HepG2 (cell line): ENCODE data around the gene TBL3. TPM values are rescaled to one million over a fixed set of nuclear protein-coding genes. Genes with fewer than 3 reads are reported as not detected.

Source experiments
- ATAC-seq: fragments of 200-7000 bp; cut with Tn5 transposase; 3 replicates; pipeline ENCODE4 v1.9.1; 2020; ENCODE audit warnings: mild to moderate bottlenecking, moderate library complexity
- BruUV-seq: library from RNA; stranded (reverse); fragments of 400-500 nt; replicated peaks from 2 replicates; lab custom pipeline; 2021; lab: Mats Ljungman, UMichigan
- CTCF ChIA-PET: fragments of 300-600 bp; formaldehyde crosslinking; extraction: SDS; loops from one replicate; lab custom pipeline; 2021; ENCODE audit warnings: low total read pairs, inconsistent platforms, low intra/inter-chr PET ratio; lab: Yijun Ruan, JAX
- POLR2A ChIA-PET: fragments of 350-600 bp; sonication (Branson Sonifier 250); formaldehyde crosslinking; loops from one replicate; lab custom pipeline; 2020; ENCODE audit warnings: antibody characterized with exemption, inconsistent platforms; lab: Yijun Ruan, JAX
- DNase-seq: peaks from one replicate; pipeline ENCODE4 v3.0.0-alpha.2; 2015; ENCODE audit warnings: low spot score
- FAIRE-seq: peaks from 3 replicates; lab custom pipeline; 2011; peaks lifted over from hg19 to GRCh38; lab: Jason Lieb, UNC
- H2AFZ ChIP-seq: one replicate; pipeline ENCODE4 v1.6.1; 2011; ENCODE audit warnings: low read length, inconsistent platforms
- H3K27ac ChIP-seq: fragments of 300-600 bp; 3 replicates; pipeline ENCODE4 v1.8.0; 2011; ENCODE audit warnings: mixed run types, mild to moderate bottlenecking, mixed read lengths, low read length, inconsistent platforms; ENCODE audit not compliant: insufficient read depth; ENCODE audit errors: extremely low read length
- H3K27me3 ChIP-seq, 2 experiments: fragments of 200-600 bp in 1 of 2; 2 replicates in 1 of 2; 3 replicates in 1 of 2; pipeline versions ENCODE4 v1.6.0 to v1.8.0; 2011; ENCODE audit warnings: low read length in 2 of 2, mild to moderate bottlenecking in 2 of 2, moderate library complexity in 2 of 2, inconsistent platforms in 1 of 2; ENCODE audit not compliant: insufficient read depth in 2 of 2, control insufficient read depth in 1 of 2
- H3K36me3 ChIP-seq, 2 experiments: fragments of 200-600 bp in 1 of 2; replicated peaks in 1 of 2; 2 replicates in 1 of 2; 3 replicates in 1 of 2; pipeline versions ENCODE4 v1.5.1 to v1.8.0; 2011; ENCODE audit warnings: low read length in 2 of 2, inconsistent platforms in 1 of 2; ENCODE audit not compliant: insufficient read depth in 2 of 2, control insufficient read depth in 1 of 2
- H3K4me1 ChIP-seq: 2 replicates; pipeline ENCODE4 v1.5.1; 2012; ENCODE audit warnings: low read length, inconsistent platforms; ENCODE audit not compliant: insufficient read depth
- H3K4me2 ChIP-seq: 2 replicates; pipeline ENCODE4 v1.6.0; 2011; ENCODE audit warnings: low read depth, low read length, inconsistent platforms
- H3K4me3 ChIP-seq, 3 experiments: fragments of 200-600 bp in 1 of 3; sonication (generic), shearing (Covaris generic) in 1 of 3; replicated peaks in 1 of 3; 2 replicates each; pipeline ENCODE4 v1.5.1; 2011 to 2016; ENCODE audit warnings: low read length in 3 of 3, inconsistent platforms in 2 of 3, low read depth in 2 of 3, mild to moderate bottlenecking in 2 of 3, control low read depth in 1 of 3, mixed read lengths in 1 of 3; ENCODE audit not compliant: insufficient read depth in 1 of 3
- H3K79me2 ChIP-seq: one replicate; pipeline ENCODE4 v1.6.1; 2011; ENCODE audit warnings: low read length, inconsistent platforms; ENCODE audit not compliant: insufficient read depth
- H3K9ac ChIP-seq: 2 replicates; pipeline ENCODE4 v1.6.0; 2011; ENCODE audit warnings: mild to moderate bottlenecking, low read depth, low read length, inconsistent platforms; ENCODE audit not compliant: insufficient read depth
- H3K9me3 ChIP-seq: 2 replicates; pipeline ENCODE4 v1.5.1; 2012; ENCODE audit warnings: mild to moderate bottlenecking, low read length
- H4K20me1 ChIP-seq: 2 replicates; pipeline ENCODE4 v1.6.0; 2011; ENCODE audit warnings: inconsistent platforms, mild to moderate bottlenecking, low read length, moderate library complexity; ENCODE audit not compliant: insufficient read depth
- FLYWCH1 ChIP-seq: sonication (generic); formaldehyde crosslinking; IDR thresholded peaks from 2 replicates; pipeline ENCODE4 v1.8.1; 2023; ENCODE audit warnings: mild to moderate bottlenecking, missing genetic modification reagents
- KAT2B ChIP-seq: fragments of 150-350 bp; IDR thresholded peaks from 2 replicates; pipeline ENCODE4 v1.6.1; 2014; ENCODE audit warnings: low read depth, low read length, borderline replicate concordance
- KAT7 ChIP-seq: IDR thresholded peaks from 2 replicates; pipeline ENCODE4 v1.6.1; 2018; ENCODE audit warnings: borderline replicate concordance, missing compliant biosample characterization
- KDM5B ChIP-seq: sonication (generic); formaldehyde crosslinking; IDR thresholded peaks from 2 replicates; pipeline ENCODE4 v1.4.0; 2020; ENCODE audit warnings: missing genetic modification reagents, mild to moderate bottlenecking, borderline replicate concordance
- NBN ChIP-seq: fragments of 450-650 bp; conservative IDR thresholded peaks from 2 replicates; pipeline ENCODE4 v1.6.1; 2017
- RARA ChIP-seq: IDR thresholded peaks from 2 replicates; pipeline ENCODE4 v1.6.1; 2016; ENCODE audit warnings: missing genetic modification reagents, missing compliant biosample characterization
- SAFB2 ChIP-seq: sonication (generic); formaldehyde crosslinking; IDR thresholded peaks from 2 replicates; pipeline ENCODE4 v1.5.1; 2020; ENCODE audit warnings: missing genetic modification reagents, low read depth, mild to moderate bottlenecking, borderline replicate concordance
- TMF1 ChIP-seq: sonication (generic); formaldehyde crosslinking; IDR thresholded peaks from 2 replicates; pipeline ENCODE4 v1.8.1; 2022; ENCODE audit warnings: low read depth, missing genetic modification reagents
- ZBTB21 ChIP-seq: sonication (generic); formaldehyde crosslinking; IDR thresholded peaks from 2 replicates; pipeline ENCODE4 v1.4.0; 2020; ENCODE audit warnings: missing genetic modification reagents
- ZFX ChIP-seq: sonication (generic); formaldehyde crosslinking; IDR thresholded peaks from 2 replicates; pipeline ENCODE4 v1.4.0; 2020; ENCODE audit warnings: mild to moderate bottlenecking, low read depth, missing genetic modification reagents, moderate library complexity
- ZNF121 ChIP-seq: sonication (generic); formaldehyde crosslinking; IDR thresholded peaks from 2 replicates; pipeline ENCODE4 v1.5.0; 2020; ENCODE audit warnings: mild to moderate bottlenecking, missing genetic modification reagents
- ZNF460 ChIP-seq: sonication (generic); formaldehyde crosslinking; IDR thresholded peaks from 2 replicates; pipeline ENCODE4 v1.5.1; 2020; ENCODE audit warnings: missing genetic modification reagents, mild to moderate bottlenecking, borderline replicate concordance
- ZSCAN30 ChIP-seq: sonication (generic); formaldehyde crosslinking; IDR thresholded peaks from 2 replicates; pipeline ENCODE4 v1.5.0; 2020; ENCODE audit warnings: mild to moderate bottlenecking, missing genetic modification reagents
- WGBS: methylation state at CpG from one replicate; pipeline ENCODE4 v1.1.6; 2017; ENCODE audit warnings: low lambda C conversion rate; 5-methylcytosine and 5-hydroxymethylcytosine counted together
- in situ Hi-C: cut with HindIII; loops from 2 replicates; pipeline ENCODE4 v1.10.0; 2017; ENCODE audit warnings: low pct_unique_long_range_greater_than_20kb; ENCODE audit not compliant: extremely low pct_ligation_motif_present
- intact Hi-C: fragments of 100-400 bp; cut with micrococcal nuclease; formaldehyde crosslinking; loops from one replicate; pipeline ENCODE4 v1.10.0; 2022; ENCODE audit not compliant: unreplicated experiment
- polyA plus RNA-seq, 8 experiments: library from polyadenylated mRNA; depleted of rRNA in 3 of 8; stranded (reverse) in 7 of 8; unstranded in 1 of 8; fragments of >200 nt; fragmentation: Illumina TruSeq in 4 of 8; extraction: Trizol in 4 of 8; gene quantifications; 2 replicates each; pipeline versions ENCODE4 v1.2.1 to v1.2.3, GENCODE V29; 2011 to 2016; ENCODE audit warnings: low read depth in 4 of 8, missing spikeins in 1 of 8, mixed read lengths in 1 of 8; ENCODE audit not compliant: insufficient read depth in 1 of 8
- total RNA-seq, 5 experiments: library from RNA; depleted of rRNA; stranded (reverse); fragments of >200 nt; fragmentation: Illumina TruSeq; extraction: Trizol; gene quantifications; 2 replicates each; pipeline ENCODE4 v1.2.3, GENCODE V29; 2016; ENCODE audit warnings: low read depth in 1 of 5
- TF ChIP-seq, protein P1 (sequence below): sonication (generic); formaldehyde crosslinking; IDR thresholded peaks from 2 replicates; pipeline ENCODE4 v1.4.0; 2020; ENCODE audit warnings: mild to moderate bottlenecking, low read depth, missing genetic modification reagents
- TF ChIP-seq, protein P2 (sequence below): IDR thresholded peaks from 2 replicates; pipeline ENCODE4 v1.6.1; 2012; ENCODE audit warnings: inconsistent platforms
- TF ChIP-seq, protein P3 (sequence below): sonication (generic); formaldehyde crosslinking; IDR thresholded peaks from 2 replicates; pipeline ENCODE4 v1.5.0; 2020; ENCODE audit warnings: missing genetic modification reagents, mild to moderate bottlenecking, borderline replicate concordance
- TF ChIP-seq, protein P4 (sequence below): sonication (generic); formaldehyde crosslinking; IDR thresholded peaks from 2 replicates; pipeline ENCODE4 v1.8.1; 2022; ENCODE audit warnings: low read depth, mild to moderate bottlenecking, missing genetic modification reagents
- TF ChIP-seq, protein P5 (sequence below): sonication (generic); formaldehyde crosslinking; IDR thresholded peaks from 2 replicates; pipeline ENCODE4 v1.4.0; 2020; ENCODE audit warnings: missing genetic modification reagents

The TBL3 gene
- total and polyA plus RNA-seq, 2 of the 13 experiments (the other 11 are each of a cell fraction or from before 2014, with no cell fraction given): 16.8 to 38.0 TPM

DNA sequence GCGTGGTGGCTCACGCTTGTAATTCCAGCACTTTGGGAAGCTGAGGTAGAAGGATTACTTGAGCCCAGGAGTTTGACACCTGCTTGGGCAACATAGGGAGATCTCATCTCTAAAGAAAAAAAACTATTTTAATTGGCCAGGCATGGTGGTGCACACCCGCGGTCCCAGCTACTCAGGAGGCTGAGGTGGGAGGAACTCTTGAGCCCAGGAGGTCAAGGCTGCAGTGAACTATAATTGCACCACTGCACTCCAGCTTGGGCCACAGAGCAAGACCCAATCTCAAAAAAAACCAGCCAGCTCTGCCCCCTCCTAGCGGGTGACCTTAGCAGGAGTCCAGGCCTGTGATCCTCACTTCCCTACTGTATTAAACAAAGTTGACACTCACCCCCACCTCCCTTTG lies 47.8 kb upstream of the TBL3 start:
- Histone ChIP-seq H3K4me1 (peaks cover 55% of the 10 kb centered on the region), H3K4me3 (peak overlapping the region in 1 of 3 experiments; percentile 38; a peak in 1 of 6 replicates), H3K36me3 (no peaks in the 10 kb centered on the region), H3K4me2 (peak overlapping the region; percentile 66), H3K9me3 (no peaks in the 10 kb centered on the region), H3K27me3 (peaks cover 16 to 47% of the 10 kb centered on the region in 2 experiments), H3K9ac (no peak overlapping the region), H2AFZ (no peak overlapping the region), H3K79me2 (no peaks in the 10 kb centered on the region), H3K27ac (no peak overlapping the region), H4K20me1 (0 out of 2 replicates have a peak, but pooled peaks cover 2% of the 10 kb centered on the region)
- 8% methylated on average over 5 of the region's 5 CpGs for WGBS
- in situ Hi-C loops: loop anchor here (5.0 kb wide), 1 partner anchor 62 kb away; no protein-coding TSS in a partner anchor
- ChIA-PET POLR2A (interaction anchor here (1.0 to 1.4 kb wide), 3 partner anchors 17 to 231 kb away, joined by 3 to 8 read pairs (median 4); partner anchors contain the start of genes RPS2 and TRAF7), CTCF (interaction anchor here (1.3 kb wide), 1 partner anchor 61 kb away, joined by 4 read pairs; no protein-coding TSS in a partner anchor)
- DNase-seq: no peak
- no TSS peak for BruUV-seq
- intact Hi-C loops: no loop called here
- FAIRE-seq: no peak
- ATAC-seq: no peak
- TF ChIP-seq ZFX (CRISPR knock-in tag): no peak
- TF ChIP-seq, protein P1, sequence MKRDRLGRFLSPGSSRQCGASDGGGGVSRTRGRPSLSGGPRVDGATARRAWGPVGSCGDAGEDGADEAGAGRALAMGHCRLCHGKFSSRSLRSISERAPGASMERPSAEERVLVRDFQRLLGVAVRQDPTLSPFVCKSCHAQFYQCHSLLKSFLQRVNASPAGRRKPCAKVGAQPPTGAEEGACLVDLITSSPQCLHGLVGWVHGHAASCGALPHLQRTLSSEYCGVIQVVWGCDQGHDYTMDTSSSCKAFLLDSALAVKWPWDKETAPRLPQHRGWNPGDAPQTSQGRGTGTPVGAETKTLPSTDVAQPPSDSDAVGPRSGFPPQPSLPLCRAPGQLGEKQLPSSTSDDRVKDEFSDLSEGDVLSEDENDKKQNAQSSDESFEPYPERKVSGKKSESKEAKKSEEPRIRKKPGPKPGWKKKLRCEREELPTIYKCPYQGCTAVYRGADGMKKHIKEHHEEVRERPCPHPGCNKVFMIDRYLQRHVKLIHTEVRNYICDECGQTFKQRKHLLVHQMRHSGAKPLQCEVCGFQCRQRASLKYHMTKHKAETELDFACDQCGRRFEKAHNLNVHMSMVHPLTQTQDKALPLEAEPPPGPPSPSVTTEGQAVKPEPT: no peak
- TF ChIP-seq NBN: no peak
- TF ChIP-seq ZBTB21 (CRISPR knock-in tag): no peak
- TF ChIP-seq KDM5B (CRISPR knock-in tag): no peak
- TF ChIP-seq RARA (CRISPR knock-in tag): 0 out of 2 replicates have a peak, but pooled peaks have one; percentile 32
- TF ChIP-seq TMF1 (CRISPR knock-in tag): no peak
- no peak for TF ChIP-seq FLYWCH1 (CRISPR knock-in tag)
- TF ChIP-seq, protein P2, sequence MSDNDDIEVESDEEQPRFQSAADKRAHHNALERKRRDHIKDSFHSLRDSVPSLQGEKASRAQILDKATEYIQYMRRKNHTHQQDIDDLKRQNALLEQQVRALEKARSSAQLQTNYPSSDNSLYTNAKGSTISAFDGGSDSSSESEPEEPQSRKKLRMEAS: no peak
- TF ChIP-seq KAT7: no peak
- TF ChIP-seq, protein P3, sequence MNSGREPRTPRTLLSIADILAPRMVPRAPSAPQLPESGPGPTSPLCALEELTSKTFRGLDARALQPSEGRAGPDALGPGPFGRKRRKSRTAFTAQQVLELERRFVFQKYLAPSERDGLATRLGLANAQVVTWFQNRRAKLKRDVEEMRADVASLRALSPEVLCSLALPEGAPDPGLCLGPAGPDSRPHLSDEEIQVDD (CRISPR knock-in tag): no peak
- TF ChIP-seq, protein P4, sequence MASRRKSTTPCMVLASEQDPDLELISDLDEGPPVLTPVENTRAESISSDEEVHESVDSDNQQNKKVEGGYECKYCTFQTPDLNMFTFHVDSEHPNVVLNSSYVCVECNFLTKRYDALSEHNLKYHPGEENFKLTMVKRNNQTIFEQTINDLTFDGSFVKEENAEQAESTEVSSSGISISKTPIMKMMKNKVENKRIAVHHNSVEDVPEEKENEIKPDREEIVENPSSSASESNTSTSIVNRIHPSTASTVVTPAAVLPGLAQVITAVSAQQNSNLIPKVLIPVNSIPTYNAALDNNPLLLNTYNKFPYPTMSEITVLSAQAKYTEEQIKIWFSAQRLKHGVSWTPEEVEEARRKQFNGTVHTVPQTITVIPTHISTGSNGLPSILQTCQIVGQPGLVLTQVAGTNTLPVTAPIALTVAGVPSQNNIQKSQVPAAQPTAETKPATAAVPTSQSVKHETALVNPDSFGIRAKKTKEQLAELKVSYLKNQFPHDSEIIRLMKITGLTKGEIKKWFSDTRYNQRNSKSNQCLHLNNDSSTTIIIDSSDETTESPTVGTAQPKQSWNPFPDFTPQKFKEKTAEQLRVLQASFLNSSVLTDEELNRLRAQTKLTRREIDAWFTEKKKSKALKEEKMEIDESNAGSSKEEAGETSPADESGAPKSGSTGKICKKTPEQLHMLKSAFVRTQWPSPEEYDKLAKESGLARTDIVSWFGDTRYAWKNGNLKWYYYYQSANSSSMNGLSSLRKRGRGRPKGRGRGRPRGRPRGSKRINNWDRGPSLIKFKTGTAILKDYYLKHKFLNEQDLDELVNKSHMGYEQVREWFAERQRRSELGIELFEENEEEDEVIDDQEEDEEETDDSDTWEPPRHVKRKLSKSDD (CRISPR knock-in tag): no peak
- TF ChIP-seq KAT2B: no peak
- TF ChIP-seq, protein P5, sequence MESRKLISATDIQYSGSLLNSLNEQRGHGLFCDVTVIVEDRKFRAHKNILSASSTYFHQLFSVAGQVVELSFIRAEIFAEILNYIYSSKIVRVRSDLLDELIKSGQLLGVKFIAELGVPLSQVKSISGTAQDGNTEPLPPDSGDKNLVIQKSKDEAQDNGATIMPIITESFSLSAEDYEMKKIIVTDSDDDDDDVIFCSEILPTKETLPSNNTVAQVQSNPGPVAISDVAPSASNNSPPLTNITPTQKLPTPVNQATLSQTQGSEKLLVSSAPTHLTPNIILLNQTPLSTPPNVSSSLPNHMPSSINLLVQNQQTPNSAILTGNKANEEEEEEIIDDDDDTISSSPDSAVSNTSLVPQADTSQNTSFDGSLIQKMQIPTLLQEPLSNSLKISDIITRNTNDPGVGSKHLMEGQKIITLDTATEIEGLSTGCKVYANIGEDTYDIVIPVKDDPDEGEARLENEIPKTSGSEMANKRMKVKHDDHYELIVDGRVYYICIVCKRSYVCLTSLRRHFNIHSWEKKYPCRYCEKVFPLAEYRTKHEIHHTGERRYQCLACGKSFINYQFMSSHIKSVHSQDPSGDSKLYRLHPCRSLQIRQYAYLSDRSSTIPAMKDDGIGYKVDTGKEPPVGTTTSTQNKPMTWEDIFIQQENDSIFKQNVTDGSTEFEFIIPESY (CRISPR knock-in tag): peak; percentile 68; the same call in 1 of the 2 replicates
- TF ChIP-seq ZNF121: peak; percentile 93
- TF ChIP-seq ZSCAN30 (CRISPR knock-in tag): no peak
- TF ChIP-seq SAFB2: no peak
- TF ChIP-seq ZNF460 (CRISPR knock-in tag): peak; percentile 84; the same call in 1 of the 2 replicates
